Measurements from ENCODE around the gene EFCAB9. TPM values are rescaled to one million over a fixed set of nuclear protein-coding genes. Genes with fewer than 3 reads are reported as not detected.
A peak's percentile ranks its signal among the peaks of the same experiment; 100 is the strongest.

EFCAB9 gene
- polyA plus RNA-seq, 12 donors: not detected

- no peak for DNase-seq
These were observed 28.5 kb upstream of the EFCAB9 start for GRCh38 chr5:172165465-172165864.

DNA sequence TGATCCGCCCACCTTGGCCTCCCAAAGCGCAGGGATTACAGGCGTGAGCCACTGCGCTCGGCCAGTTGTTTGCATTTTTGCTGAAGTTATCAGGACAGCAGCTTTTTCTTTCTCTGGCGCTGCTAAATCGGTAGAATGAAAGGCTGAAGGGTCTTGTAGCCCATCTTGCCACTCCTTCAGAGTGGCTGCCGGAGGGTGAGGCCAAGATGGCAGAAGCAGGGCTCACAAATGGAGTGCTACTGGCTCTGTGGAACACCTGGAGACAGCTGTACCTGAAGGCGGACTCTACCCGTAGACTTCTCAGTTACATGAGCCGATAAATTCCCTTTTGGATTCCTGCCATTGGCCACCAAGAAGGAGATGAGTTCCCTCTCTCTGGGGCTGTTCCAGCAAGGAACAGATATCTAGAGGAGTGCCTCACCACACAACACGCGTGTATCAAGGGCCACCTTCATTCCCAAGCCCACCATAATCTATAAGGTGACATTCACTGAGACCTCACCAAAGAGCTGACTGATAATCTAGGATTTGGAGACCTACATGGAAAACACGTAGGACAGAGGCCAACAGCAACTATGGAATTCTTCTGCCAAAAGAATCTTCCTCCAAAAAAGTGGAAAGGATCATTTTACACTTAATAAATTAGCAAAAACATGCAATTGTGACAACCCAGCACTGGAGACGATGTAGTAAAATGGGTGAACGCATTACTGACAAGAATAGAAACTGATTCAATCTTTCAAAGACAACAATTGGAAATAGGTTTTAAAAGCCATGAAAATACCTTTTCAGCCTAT is 27.7 kb upstream of the EFCAB9 start:
- DNase-seq: peak; percentile 63

- DNase-seq: no peak
These were observed 26.1 kb upstream of the EFCAB9 start for GRCh38 chr5:172167895-172168294.

GRCh38 chr5:172168311-172168710 is 25.7 kb upstream of the EFCAB9 start:
- DNase-seq: no peak

DNA sequence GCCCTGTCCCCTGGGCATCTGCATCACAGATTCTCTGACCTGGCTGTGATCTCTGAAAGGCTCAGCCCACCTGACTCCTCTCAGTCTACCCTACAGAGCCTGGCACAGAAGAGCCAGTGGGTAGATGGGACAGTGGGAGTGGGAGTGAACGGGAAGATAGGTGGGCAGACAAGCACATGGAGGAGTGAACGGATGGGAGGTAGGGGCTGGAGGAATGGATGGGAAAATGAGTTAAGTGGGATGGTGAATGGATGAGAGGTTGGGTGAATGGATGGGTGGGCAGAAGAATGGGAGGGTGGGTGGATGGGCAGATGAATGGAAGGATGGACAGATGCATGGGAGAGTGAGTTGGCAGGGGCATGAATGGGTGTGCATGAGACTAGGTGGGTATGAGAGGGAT is 24.8 kb upstream of the EFCAB9 start:
- no peak for DNase-seq

- no peak for DNase-seq
These were observed 23.7 kb upstream of the EFCAB9 start for GRCh38 chr5:172170251-172170701.

GRCh38 chr5:172171118-172171517 is 22.9 kb upstream of the EFCAB9 start:
- DNase-seq: no peak

GRCh38 chr5:172172912-172173563 is 20.9 kb upstream of the EFCAB9 start:
- no peak for DNase-seq

- DNase-seq: no peak
These were observed 20.3 kb upstream of the EFCAB9 start for GRCh38 chr5:172173564-172174153.

GRCh38 chr5:172175263-172175719 is 18.7 kb upstream of the EFCAB9 start:
- no peak for DNase-seq

DNA sequence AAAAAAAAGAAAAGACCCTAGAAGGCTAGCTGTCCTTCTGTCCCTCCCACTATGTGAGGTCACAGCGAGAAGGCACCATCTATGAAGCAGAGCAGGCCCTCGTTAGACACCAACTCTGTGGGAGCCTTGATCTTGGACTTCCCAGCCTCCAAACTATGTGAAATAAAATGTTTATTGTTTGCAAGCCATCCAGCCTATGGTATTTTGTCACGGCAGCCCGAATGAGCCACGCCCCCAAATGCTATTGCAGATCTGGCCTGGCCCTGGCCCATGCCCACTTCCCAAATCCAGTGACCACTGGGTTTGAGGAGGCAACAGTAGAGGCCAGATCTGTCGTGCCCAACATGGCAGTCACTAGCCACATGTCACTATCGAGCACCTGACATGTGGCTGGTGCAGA is 16.8 kb upstream of the EFCAB9 start:
- DNase-seq: no peak

GRCh38 chr5:172178301-172178987 is 15.5 kb upstream of the EFCAB9 start:
- no peak for DNase-seq

- DNase-seq: no peak
These were observed 14.7 kb upstream of the EFCAB9 start for GRCh38 chr5:172178991-172179989.

- DNase-seq: no peak
These were observed 13.0 kb upstream of the EFCAB9 start for GRCh38 chr5:172180936-172181335.

DNA sequence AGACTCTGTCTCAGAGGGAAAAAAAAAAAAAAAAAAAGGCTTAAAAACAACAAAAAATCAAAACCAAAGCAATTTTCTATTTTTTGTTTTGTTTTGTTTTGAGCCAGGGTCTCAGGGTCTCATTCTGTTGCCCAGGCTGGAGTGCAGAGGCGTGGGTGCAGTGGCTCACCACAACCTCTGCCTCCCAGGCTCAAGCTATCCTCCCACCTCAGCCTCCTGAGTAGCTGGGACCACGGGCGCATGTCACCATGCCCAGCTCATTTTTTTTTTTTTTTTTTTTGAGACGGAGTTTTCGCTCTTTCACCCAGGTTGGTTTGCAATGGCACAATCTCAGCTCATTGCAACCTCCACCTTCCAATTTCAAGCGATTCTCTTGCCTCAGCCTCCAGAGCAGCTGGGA is 11.7 kb upstream of the EFCAB9 start:
- DNase-seq: no peak

DNA sequence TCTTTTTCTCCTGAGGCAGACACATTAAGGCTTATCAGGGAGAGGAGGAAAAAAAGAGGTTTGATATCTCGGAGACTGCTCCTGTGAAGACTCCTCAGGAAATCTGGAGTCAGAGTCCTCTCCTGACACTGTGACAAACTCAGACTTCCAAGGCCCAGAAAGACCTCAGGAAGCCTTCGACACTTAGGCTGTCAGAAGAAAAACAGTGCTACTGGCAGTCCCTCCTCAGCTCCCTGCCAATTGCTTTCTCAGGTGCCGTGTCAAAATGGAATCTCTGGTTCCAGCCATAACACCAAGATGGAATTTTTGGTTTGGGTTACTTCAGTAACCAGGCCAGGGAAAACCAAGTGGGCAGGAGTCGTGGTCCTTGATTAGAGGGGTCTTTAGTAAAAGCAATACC is 10.1 kb upstream of the EFCAB9 start:
- no peak for DNase-seq

GRCh38 chr5:172185096-172185461 is 8.9 kb upstream of the EFCAB9 start:
- DNase-seq: no peak

GRCh38 chr5:172186114-172186695 is 7.8 kb upstream of the EFCAB9 start:
- no peak for DNase-seq

- DNase-seq: no peak
These were observed 6.6 kb upstream of the EFCAB9 start for GRCh38 chr5:172187118-172188032.
